ENCODE results near the gene MAMSTR. TPM values are rescaled to one million over a fixed set of nuclear protein-coding genes. Genes with fewer than 3 reads are reported as not detected.

The MAMSTR gene
- total and polyA plus RNA-seq, 9 of the 15 experiments (the other 6 are each of a cell fraction or from before 2014, with no cell fraction given) = 0.08 to 1.00 (median 0.40) TPM; not detected in 1

DNA sequence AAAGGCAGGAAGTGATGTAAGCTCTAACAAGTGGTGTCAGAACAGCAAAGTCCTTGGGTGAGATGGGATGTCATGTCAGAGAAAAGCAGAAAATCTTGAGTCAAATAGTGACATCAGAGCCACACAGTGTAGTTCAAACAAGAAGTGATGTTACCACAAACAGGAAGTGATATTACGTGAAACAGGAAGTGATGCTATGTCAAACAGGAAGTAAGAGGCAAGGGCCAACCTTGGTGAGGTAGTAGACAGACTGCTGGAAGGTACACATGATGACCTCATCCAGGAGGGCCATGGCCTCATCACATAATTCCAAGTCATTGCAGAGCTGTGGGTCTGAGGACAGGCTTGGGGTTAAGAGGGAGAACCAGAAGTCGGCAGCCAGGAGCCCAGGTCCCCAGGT is 7.0 kb upstream of the MAMSTR start:
- CTCF ChIA-PET (ENCODE audit: low intra/inter-chr PET ratio) = no interaction called here
- H2AFZ ChIP-seq (ENCODE audit: low read depth, low read length) = 0 out of 2 replicates have a peak overlapping the region, but pooled peaks have one; percentile 25
- no TSS peak for BruUV-seq (replicated peaks)
- H3K9ac ChIP-seq (ENCODE audit: insufficient read depth in 1 of 2, low read depth in 2 of 2, low read length in 2 of 2) = no peak overlapping the region
- no peak for ATAC-seq
- in situ Hi-C loops (cut with MboI) (no loop called here), intact Hi-C loops (cut with micrococcal nuclease) (no loop called here)
- 91% methylated on average over 2 of the region's 2 CpGs for WGBS (ENCODE audit: insufficient coverage, low coverage, missing lambda C conversion rate)
- no peak overlapping the region for H3K4me3 ChIP-seq
- peak overlapping the region; percentile 5; the same call in 1 of the 3 replicates for H3K27ac ChIP-seq (ENCODE audit: extremely low read depth, low read depth, low read length)
- no peaks in the 10 kb centered on the region for H3K27me3 ChIP-seq (ENCODE audit: control insufficient read depth in 2 of 2, insufficient read depth in 2 of 2, low read length in 2 of 2)
- no peak overlapping the region; the same call in 1 of the 2 replicates for H3K4me2 ChIP-seq (ENCODE audit: insufficient read depth, low read length)
- H3K79me2 ChIP-seq (ENCODE audit: control insufficient read depth, insufficient read depth, low read length) = no peaks in the 10 kb centered on the region
- no peaks in the 10 kb centered on the region for H4K20me1 ChIP-seq (replicated peaks; ENCODE audit: control insufficient read depth, insufficient read depth, low read length)
- DNase-seq (ENCODE audit: extremely low read depth in 1 of 4, low spot score in 3 of 4) = no peak
- no peaks in the 10 kb centered on the region for H3K9me3 ChIP-seq (replicated peaks; ENCODE audit: control insufficient read depth, insufficient read depth, low read depth, low read length)
- H3K36me3 ChIP-seq (ENCODE audit: control insufficient read depth, insufficient read depth, low read length) = peaks cover 4% of the 10 kb centered on the region; the same call in 2 of the 3 replicates
- peak; percentile 46 for FAIRE-seq
- H3K9me1 ChIP-seq (ENCODE audit: control insufficient read depth, insufficient read depth, low read length) = no peaks in the 10 kb centered on the region
- POLR2A ChIA-PET = interaction anchor here (0.6 to 1.1 kb wide), 3 partner anchors 11 to 832 kb away, joined by 3 to 4 read pairs (median 3); no protein-coding TSS in a partner anchor
- peaks cover 9 to 15% of the 10 kb centered on the region in 2 experiments; a peak in 4 of 5 replicates for H3K4me1 ChIP-seq (replicated peaks in 1 of 2; ENCODE audit: control insufficient read depth in 2 of 2, insufficient read depth in 2 of 2, low read length in 2 of 2)
- TF ChIP-seq GABPB1 (CRISPR knock-in tag; IDR thresholded peaks at IDR 0.05) = peak; percentile 90
- peak; percentile 89 for TF ChIP-seq ZBTB40 (IDR thresholded peaks at IDR 0.05)
- TF ChIP-seq ZBTB40 (CRISPR knock-in tag; IDR thresholded peaks at IDR 0.05) = no peak
- no peak for TF ChIP-seq ARID2 (IDR thresholded peaks at IDR 0.05)
- TF ChIP-seq, protein P1, sequence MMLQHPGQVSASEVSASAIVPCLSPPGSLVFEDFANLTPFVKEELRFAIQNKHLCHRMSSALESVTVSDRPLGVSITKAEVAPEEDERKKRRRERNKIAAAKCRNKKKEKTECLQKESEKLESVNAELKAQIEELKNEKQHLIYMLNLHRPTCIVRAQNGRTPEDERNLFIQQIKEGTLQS (IDR thresholded peaks at IDR 0.05) = peak; percentile 78
- TF ChIP-seq, protein P1 (CRISPR knock-in tag; conservative IDR thresholded peaks at IDR 0.05) = no peak
- TF ChIP-seq ELF1 (tag; IDR thresholded peaks at IDR 0.05) = peak; percentile 35; the same call in 1 of the 2 replicates
- TF ChIP-seq ATF1 (CRISPR knock-in tag; IDR thresholded peaks at IDR 0.05) = no peak
- TF ChIP-seq ATF1 (tag; IDR thresholded peaks at IDR 0.05) = peak; percentile 63
- TF ChIP-seq ETV6 (IDR thresholded peaks at IDR 0.05; ENCODE audit: borderline replicate concordance in 1 of 2, low read depth in 2 of 2, low read length in 1 of 2) = peak; percentile 24 to 77; a peak in 3 of 4 replicates
- no peak for TF ChIP-seq ETV6 (CRISPR knock-in tag; IDR thresholded peaks at IDR 0.05; ENCODE audit: borderline replicate concordance)
- TF ChIP-seq TFAM (CRISPR knock-in tag; conservative IDR thresholded peaks at IDR 0.05) = no peak
- TF ChIP-seq ADNP (tag; IDR thresholded peaks at IDR 0.05) = no peak
- TF ChIP-seq TRIM24 (IDR thresholded peaks at IDR 0.05) = 0 out of 4 replicates have a peak, but pooled peaks of 1 of the 2 experiments have one; percentile 16

Data from K562 (cell line).